SK-N-SH (cell line): ENCODE measurements around the gene NIT2. TPM values are rescaled to one million over a fixed set of nuclear protein-coding genes. Genes with fewer than 3 reads are reported as not detected.
A peak's percentile ranks its signal among the peaks of the same experiment; 100 is the strongest.

Experiments
- CTCF ChIA-PET: fragments of 300-600, 350-600 bp; formaldehyde crosslinking; extraction: SDS; loops from one replicate; lab custom pipeline; 2021; lab: Yijun Ruan, JAX
- POLR2A ChIA-PET: fragments of 350-600 bp; sonication (Branson Sonifier 250); formaldehyde crosslinking; extraction: SDS; loops from one replicate; lab custom pipeline; 2020; ENCODE audit warnings: antibody characterized with exemption, inconsistent platforms; lab: Yijun Ruan, JAX
- DNase-seq: peaks from one replicate; pipeline ENCODE4 v3.0.0; 2012
- H2AFZ ChIP-seq: fragments of 200-600 bp; sonication (generic); 2 replicates; pipeline ENCODE4 v1.8.1; 2016; ENCODE audit warnings: antibody characterized with exemption, mild to moderate bottlenecking, low read depth
- H3F3A ChIP-seq: fragments of 200-600 bp; sonication (generic); replicated peaks from 2 replicates; pipeline ENCODE3; 2016; ENCODE audit warnings: antibody characterized with exemption, mild to moderate bottlenecking; ENCODE audit not compliant: insufficient read depth
- H3K27ac ChIP-seq, 2 experiments: fragments of 200-500 bp in 1 of 2; fragments of 200-600 bp in 1 of 2; sonication (Bioruptor generic) in 1 of 2; sonication (generic), shearing (Covaris generic) in 1 of 2; 2 replicates each; pipeline versions ENCODE4 v1.5.1 to v1.6.1; 2014 to 2016; ENCODE audit warnings: low read depth in 2 of 2, inconsistent platforms in 1 of 2, low read length in 1 of 2, mild to moderate bottlenecking in 1 of 2, mixed read lengths in 1 of 2
- H3K27me3 ChIP-seq: fragments of 200-600 bp; sonication (generic), shearing (Covaris generic); 2 replicates; pipeline ENCODE4 v1.6.1; 2016; ENCODE audit warnings: mixed run types; ENCODE audit not compliant: insufficient read depth
- H3K36me3 ChIP-seq, 2 experiments: fragments of 200-500 bp in 1 of 2; fragments of 200-600 bp in 1 of 2; sonication (Bioruptor generic) in 1 of 2; sonication (generic) in 1 of 2; replicated peaks in 1 of 2; 2 replicates each; pipeline versions ENCODE3 to v1.5.1; 2014 to 2016; ENCODE audit warnings: low read length in 1 of 2, mild to moderate bottlenecking in 1 of 2; ENCODE audit not compliant: insufficient read depth in 2 of 2, control insufficient read depth in 1 of 2
- H3K4me1 ChIP-seq, 2 experiments: fragments of 200-500 bp in 1 of 2; fragments of 200-600 bp in 1 of 2; sonication (Bioruptor generic) in 1 of 2; sonication (generic), shearing (Covaris generic) in 1 of 2; 2 replicates each; pipeline versions ENCODE4 v1.5.1 to v1.6.1; 2014 to 2016; ENCODE audit warnings: low read depth in 1 of 2, low read length in 1 of 2, mixed run types in 1 of 2; ENCODE audit not compliant: insufficient read depth in 2 of 2, control insufficient read depth in 1 of 2
- H3K4me2 ChIP-seq: fragments of 200-600 bp; sonication (generic), shearing (Covaris generic); 2 replicates; pipeline ENCODE4 v1.6.1; 2017; ENCODE audit warnings: mixed run types
- H3K4me3 ChIP-seq, 2 experiments: fragments of 200-500 bp in 1 of 2; fragments of 200-600 bp in 1 of 2; sonication (Bioruptor generic) in 1 of 2; sonication (generic), shearing (Covaris generic) in 1 of 2; 2 replicates each; pipeline versions ENCODE4 v1.5.1 to v1.8.1; 2014 to 2016; ENCODE audit warnings: low read depth in 2 of 2, inconsistent platforms in 1 of 2, low read length in 1 of 2, mild to moderate bottlenecking in 1 of 2, mixed read lengths in 1 of 2, moderate library complexity in 1 of 2
- H3K79me2 ChIP-seq: fragments of 200-600 bp; sonication (generic); 2 replicates; pipeline ENCODE4 v1.8.1; 2017; ENCODE audit warnings: mild to moderate bottlenecking; ENCODE audit not compliant: insufficient read depth
- H3K9ac ChIP-seq: fragments of 200-600 bp; sonication (generic); 2 replicates; pipeline ENCODE4 v1.6.1; 2017; ENCODE audit warnings: mixed run types
- H3K9me2 ChIP-seq: fragments of 200-600 bp; sonication (generic); 2 replicates; pipeline ENCODE4 v1.6.1; 2017; ENCODE audit warnings: mixed run types
- H3K9me3 ChIP-seq: fragments of 200-600 bp; sonication (generic); 2 replicates; pipeline ENCODE4 v1.6.1; 2017; ENCODE audit warnings: mixed run types, mild to moderate bottlenecking, moderate library complexity
- H4K20me1 ChIP-seq: fragments of 200-600 bp; sonication (generic); 2 replicates; pipeline ENCODE4 v1.6.1; 2017; ENCODE audit warnings: mild to moderate bottlenecking, mixed run types; ENCODE audit not compliant: insufficient read depth
- CHD2 ChIP-seq: fragments of 150-350 bp; IDR thresholded peaks from 2 replicates; pipeline ENCODE4 v1.6.1; 2018; ENCODE audit warnings: low read length; ENCODE audit not compliant: partially characterized antibody
- ELF1 ChIP-seq: IDR thresholded peaks from 2 replicates; pipeline ENCODE4 v1.4.0; 2012
- FOSL2 ChIP-seq: IDR thresholded peaks from 2 replicates; pipeline ENCODE4 v1.4.0; 2012; ENCODE audit warnings: low read depth, mild to moderate bottlenecking, moderate library complexity, borderline replicate concordance
- MEF2A ChIP-seq: IDR thresholded peaks from 2 replicates; pipeline ENCODE4 v1.4.0; 2012; ENCODE audit warnings: low read depth, borderline replicate concordance
- MXI1 ChIP-seq: IDR thresholded peaks from 2 replicates; pipeline ENCODE4 v1.6.1; 2012; ENCODE audit warnings: mild to moderate bottlenecking, low read depth, low read length, improper control_type of control experiment
- POLR2AphosphoS5 ChIP-seq: IDR thresholded peaks from 2 replicates; pipeline ENCODE4 v1.6.1; 2012; ENCODE audit warnings: low read depth, low read length
- RAD21 ChIP-seq: IDR thresholded peaks from 2 replicates; pipeline ENCODE4 v1.6.1; 2012; ENCODE audit warnings: mild to moderate bottlenecking, low read length
- RCOR1 ChIP-seq: fragments of 150-350 bp; IDR thresholded peaks from 2 replicates; pipeline ENCODE4 v1.6.1; 2017; ENCODE audit warnings: antibody characterized with exemption, low read length
- SIN3A ChIP-seq: IDR thresholded peaks from 2 replicates; pipeline ENCODE4 v1.6.1; 2012; ENCODE audit warnings: low read depth, mild to moderate bottlenecking, low read length, moderate library complexity, borderline replicate concordance
- SMC3 ChIP-seq: IDR thresholded peaks from 2 replicates; pipeline ENCODE4 v1.6.1; 2012; ENCODE audit warnings: low read depth, low read length, improper control_type of control experiment
- TAF1 ChIP-seq: IDR thresholded peaks from 2 replicates; pipeline ENCODE4 v1.6.1; 2012; ENCODE audit warnings: low read depth, mild to moderate bottlenecking, low read length, moderate library complexity, borderline replicate concordance
- TCF12 ChIP-seq: IDR thresholded peaks from 2 replicates; pipeline ENCODE4 v1.4.0; 2012
- TEAD4 ChIP-seq: IDR thresholded peaks from 2 replicates; pipeline ENCODE4 v1.4.0; 2012; ENCODE audit warnings: mild to moderate bottlenecking, borderline replicate concordance; ENCODE audit not compliant: insufficient read depth
- YY1 ChIP-seq: IDR thresholded peaks from 2 replicates; pipeline ENCODE4 v1.4.0; 2012; ENCODE audit warnings: low read depth, mild to moderate bottlenecking
- WGBS: methylation state at CpG from one replicate; pipeline ENCODE4 v1.1.6; 2017; ENCODE audit warnings: low lambda C conversion rate; 5-methylcytosine and 5-hydroxymethylcytosine counted together
- polyA plus RNA-seq, 3 experiments: library from polyadenylated mRNA; depleted of rRNA; stranded (reverse); fragments of >200 nt; gene quantifications; 2 replicates each; pipeline ENCODE4 v1.2.3, GENCODE V29; 2012
- TF ChIP-seq, protein P1 (sequence below): fragments of 150-350 bp; IDR thresholded peaks from 2 replicates; pipeline ENCODE4 v1.6.1; 2017; ENCODE audit warnings: antibody characterized with exemption, low read length, low read depth, borderline replicate concordance
- TF ChIP-seq, protein P2 (sequence below): IDR thresholded peaks from 2 replicates; pipeline ENCODE4 v1.4.0; 2012; ENCODE audit warnings: low read depth, borderline replicate concordance
- TF ChIP-seq, protein P3 (sequence below): IDR thresholded peaks from 2 replicates; pipeline ENCODE4 v1.6.1; 2012; ENCODE audit warnings: mild to moderate bottlenecking, low read depth, low read length, moderate library complexity
- TF ChIP-seq, protein P4 (sequence below): IDR thresholded peaks from 2 replicates; pipeline ENCODE4 v1.4.0; 2012; ENCODE audit warnings: low read depth, borderline replicate concordance
- TF ChIP-seq, protein P5 (sequence below): fragments of 150-350 bp; IDR thresholded peaks from 2 replicates; pipeline ENCODE4 v1.6.1; 2016; ENCODE audit warnings: mild to moderate bottlenecking, low read depth, low read length
- TF ChIP-seq, protein P6 (sequence below): IDR thresholded peaks from 2 replicates; pipeline ENCODE4; 2012

The NIT2 gene, protein sequence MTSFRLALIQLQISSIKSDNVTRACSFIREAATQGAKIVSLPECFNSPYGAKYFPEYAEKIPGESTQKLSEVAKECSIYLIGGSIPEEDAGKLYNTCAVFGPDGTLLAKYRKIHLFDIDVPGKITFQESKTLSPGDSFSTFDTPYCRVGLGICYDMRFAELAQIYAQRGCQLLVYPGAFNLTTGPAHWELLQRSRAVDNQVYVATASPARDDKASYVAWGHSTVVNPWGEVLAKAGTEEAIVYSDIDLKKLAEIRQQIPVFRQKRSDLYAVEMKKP
- 28.6 and 41.4 TPM in 2 replicates for polyA plus RNA-seq (2012; rRNA removed)
- 25.2 and 37.1 TPM in 2 replicates for polyA plus RNA-seq (2012; cell fraction: cytosol; rRNA removed)
- 101 and 147 TPM in 2 replicates for polyA plus RNA-seq (2012; cell fraction: nucleus; rRNA removed)

DNA sequence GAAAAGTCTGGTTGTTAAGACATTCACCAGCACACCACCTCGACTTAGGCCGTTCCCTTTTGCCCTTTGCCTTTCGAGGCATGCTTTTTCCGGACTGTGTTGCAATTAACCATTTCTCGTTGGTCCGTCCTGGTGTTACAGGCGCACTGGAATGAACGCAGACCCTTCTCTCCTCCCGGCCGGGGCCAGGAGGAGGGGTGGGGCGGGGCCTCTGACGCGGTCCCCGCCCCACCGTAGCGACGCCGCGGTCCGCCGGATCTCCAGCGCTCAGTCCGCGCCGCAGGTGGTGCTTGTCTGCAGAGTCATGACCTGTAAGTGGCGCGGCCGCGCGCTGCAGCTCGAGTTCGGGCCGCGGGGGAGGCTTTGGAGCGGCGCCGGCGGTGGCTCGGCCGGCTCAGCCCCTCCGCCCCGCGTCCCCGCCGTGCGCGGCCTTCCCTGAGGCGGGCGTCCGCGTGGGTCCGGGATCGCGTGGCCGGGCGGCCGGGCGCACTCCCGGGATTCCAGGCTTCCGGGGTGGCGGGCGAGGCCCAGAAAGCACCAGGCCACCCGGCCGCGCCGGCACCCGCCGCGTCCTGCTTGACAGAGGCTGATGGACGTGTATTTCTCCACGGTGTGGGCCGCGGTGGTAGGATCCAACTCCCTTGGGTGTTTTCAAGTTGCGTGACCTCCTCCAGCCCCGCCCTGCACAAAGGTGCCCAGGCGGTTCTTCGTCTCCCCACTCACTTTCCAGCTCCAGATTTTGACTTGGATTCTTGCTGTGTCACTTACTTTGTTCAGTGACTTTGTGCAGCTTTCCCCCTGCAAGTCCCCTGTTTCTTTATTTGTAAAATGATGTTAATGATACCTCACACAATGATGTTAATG is at the start of gene NIT2:
TSS of gene NIT2 (plus strand) at position 270 of the 864 bp plus-strand sequence. CDS start at position 305, 35 bp downstream.
- DNase-seq, result peak; percentile 96
- Histone ChIP-seq H3K9me3 (no peaks in the 10 kb centered on the region), H3K36me3 (peaks cover 15% of the 10 kb centered on the region in 2 experiments), H3F3A (no peaks in the 10 kb centered on the region), H3K9me2 (no peaks in the 10 kb centered on the region), H3K9ac (peak within 1 kb of the TSS; percentile 68), H4K20me1 (no peaks in the 10 kb centered on the region), H3K4me3 (peak within 1 kb of the TSS; percentile 66 to 79), H3K27me3 (no peaks in the 10 kb centered on the region), H2AFZ (peak within 1 kb of the TSS; percentile 98), H3K27ac (peak within 1 kb of the TSS; percentile 23 to 62; a peak in 2 of 4 replicates), H3K4me1 (peaks cover 0 to 11% of the 10 kb centered on the region in 2 experiments; a peak in 1 of 4 replicates), H3K79me2 (peaks cover 20% of the 10 kb centered on the region; the same call in 1 of the 2 replicates), H3K4me2 (peak within 1 kb of the TSS; percentile 82)
- CTCF ChIA-PET, result interaction anchor here (0.7 to 3.5 kb wide), 6 partner anchors 12 to 501 kb away, joined by 3 to 18 read pairs (median 4); no protein-coding TSS in a partner anchor
- WGBS, result 1% methylated on average over 35 of the region's 77 CpGs
- POLR2A ChIA-PET, result interaction anchor here (0.6 to 2.0 kb wide), 3 partner anchors 12 to 74 kb away, joined by 3 to 5 read pairs (median 3); partner anchors contain the start of genes LNP1, TBC1D23 and TOMM70
- TF ChIP-seq, protein P1, sequence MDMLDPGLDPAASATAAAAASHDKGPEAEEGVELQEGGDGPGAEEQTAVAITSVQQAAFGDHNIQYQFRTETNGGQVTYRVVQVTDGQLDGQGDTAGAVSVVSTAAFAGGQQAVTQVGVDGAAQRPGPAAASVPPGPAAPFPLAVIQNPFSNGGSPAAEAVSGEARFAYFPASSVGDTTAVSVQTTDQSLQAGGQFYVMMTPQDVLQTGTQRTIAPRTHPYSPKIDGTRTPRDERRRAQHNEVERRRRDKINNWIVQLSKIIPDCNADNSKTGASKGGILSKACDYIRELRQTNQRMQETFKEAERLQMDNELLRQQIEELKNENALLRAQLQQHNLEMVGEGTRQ, result no peak
- TF ChIP-seq, protein P2, sequence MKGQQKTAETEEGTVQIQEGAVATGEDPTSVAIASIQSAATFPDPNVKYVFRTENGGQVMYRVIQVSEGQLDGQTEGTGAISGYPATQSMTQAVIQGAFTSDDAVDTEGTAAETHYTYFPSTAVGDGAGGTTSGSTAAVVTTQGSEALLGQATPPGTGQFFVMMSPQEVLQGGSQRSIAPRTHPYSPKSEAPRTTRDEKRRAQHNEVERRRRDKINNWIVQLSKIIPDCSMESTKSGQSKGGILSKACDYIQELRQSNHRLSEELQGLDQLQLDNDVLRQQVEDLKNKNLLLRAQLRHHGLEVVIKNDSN, result no peak
- peak; percentile 86 for TF ChIP-seq MXI1
- TF ChIP-seq, protein P3, sequence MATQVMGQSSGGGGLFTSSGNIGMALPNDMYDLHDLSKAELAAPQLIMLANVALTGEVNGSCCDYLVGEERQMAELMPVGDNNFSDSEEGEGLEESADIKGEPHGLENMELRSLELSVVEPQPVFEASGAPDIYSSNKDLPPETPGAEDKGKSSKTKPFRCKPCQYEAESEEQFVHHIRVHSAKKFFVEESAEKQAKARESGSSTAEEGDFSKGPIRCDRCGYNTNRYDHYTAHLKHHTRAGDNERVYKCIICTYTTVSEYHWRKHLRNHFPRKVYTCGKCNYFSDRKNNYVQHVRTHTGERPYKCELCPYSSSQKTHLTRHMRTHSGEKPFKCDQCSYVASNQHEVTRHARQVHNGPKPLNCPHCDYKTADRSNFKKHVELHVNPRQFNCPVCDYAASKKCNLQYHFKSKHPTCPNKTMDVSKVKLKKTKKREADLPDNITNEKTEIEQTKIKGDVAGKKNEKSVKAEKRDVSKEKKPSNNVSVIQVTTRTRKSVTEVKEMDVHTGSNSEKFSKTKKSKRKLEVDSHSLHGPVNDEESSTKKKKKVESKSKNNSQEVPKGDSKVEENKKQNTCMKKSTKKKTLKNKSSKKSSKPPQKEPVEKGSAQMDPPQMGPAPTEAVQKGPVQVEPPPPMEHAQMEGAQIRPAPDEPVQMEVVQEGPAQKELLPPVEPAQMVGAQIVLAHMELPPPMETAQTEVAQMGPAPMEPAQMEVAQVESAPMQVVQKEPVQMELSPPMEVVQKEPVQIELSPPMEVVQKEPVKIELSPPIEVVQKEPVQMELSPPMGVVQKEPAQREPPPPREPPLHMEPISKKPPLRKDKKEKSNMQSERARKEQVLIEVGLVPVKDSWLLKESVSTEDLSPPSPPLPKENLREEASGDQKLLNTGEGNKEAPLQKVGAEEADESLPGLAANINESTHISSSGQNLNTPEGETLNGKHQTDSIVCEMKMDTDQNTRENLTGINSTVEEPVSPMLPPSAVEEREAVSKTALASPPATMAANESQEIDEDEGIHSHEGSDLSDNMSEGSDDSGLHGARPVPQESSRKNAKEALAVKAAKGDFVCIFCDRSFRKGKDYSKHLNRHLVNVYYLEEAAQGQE, result 0 out of 2 replicates have a peak, but pooled peaks have one; percentile 8
- TF ChIP-seq, protein P4, sequence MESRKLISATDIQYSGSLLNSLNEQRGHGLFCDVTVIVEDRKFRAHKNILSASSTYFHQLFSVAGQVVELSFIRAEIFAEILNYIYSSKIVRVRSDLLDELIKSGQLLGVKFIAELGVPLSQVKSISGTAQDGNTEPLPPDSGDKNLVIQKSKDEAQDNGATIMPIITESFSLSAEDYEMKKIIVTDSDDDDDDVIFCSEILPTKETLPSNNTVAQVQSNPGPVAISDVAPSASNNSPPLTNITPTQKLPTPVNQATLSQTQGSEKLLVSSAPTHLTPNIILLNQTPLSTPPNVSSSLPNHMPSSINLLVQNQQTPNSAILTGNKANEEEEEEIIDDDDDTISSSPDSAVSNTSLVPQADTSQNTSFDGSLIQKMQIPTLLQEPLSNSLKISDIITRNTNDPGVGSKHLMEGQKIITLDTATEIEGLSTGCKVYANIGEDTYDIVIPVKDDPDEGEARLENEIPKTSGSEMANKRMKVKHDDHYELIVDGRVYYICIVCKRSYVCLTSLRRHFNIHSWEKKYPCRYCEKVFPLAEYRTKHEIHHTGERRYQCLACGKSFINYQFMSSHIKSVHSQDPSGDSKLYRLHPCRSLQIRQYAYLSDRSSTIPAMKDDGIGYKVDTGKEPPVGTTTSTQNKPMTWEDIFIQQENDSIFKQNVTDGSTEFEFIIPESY, result no peak
- TF ChIP-seq CHD2, result peak; percentile 11
- no peak for TF ChIP-seq RAD21
- TF ChIP-seq SMC3, result no peak
- no peak; the same call in none of the 2 replicates for TF ChIP-seq TAF1
- TF ChIP-seq POLR2AphosphoS5, result peak; percentile 70
- TF ChIP-seq TCF12, result no peak
- TF ChIP-seq RCOR1, result no peak
- TF ChIP-seq YY1, result no peak
- no peak for TF ChIP-seq TEAD4
- TF ChIP-seq, protein P5, sequence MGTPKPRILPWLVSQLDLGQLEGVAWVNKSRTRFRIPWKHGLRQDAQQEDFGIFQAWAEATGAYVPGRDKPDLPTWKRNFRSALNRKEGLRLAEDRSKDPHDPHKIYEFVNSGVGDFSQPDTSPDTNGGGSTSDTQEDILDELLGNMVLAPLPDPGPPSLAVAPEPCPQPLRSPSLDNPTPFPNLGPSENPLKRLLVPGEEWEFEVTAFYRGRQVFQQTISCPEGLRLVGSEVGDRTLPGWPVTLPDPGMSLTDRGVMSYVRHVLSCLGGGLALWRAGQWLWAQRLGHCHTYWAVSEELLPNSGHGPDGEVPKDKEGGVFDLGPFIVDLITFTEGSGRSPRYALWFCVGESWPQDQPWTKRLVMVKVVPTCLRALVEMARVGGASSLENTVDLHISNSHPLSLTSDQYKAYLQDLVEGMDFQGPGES, result no peak
- TF ChIP-seq SIN3A, result 0 out of 2 replicates have a peak, but pooled peaks have one; percentile 26
- TF ChIP-seq MEF2A, result no peak
- TF ChIP-seq, protein P6, sequence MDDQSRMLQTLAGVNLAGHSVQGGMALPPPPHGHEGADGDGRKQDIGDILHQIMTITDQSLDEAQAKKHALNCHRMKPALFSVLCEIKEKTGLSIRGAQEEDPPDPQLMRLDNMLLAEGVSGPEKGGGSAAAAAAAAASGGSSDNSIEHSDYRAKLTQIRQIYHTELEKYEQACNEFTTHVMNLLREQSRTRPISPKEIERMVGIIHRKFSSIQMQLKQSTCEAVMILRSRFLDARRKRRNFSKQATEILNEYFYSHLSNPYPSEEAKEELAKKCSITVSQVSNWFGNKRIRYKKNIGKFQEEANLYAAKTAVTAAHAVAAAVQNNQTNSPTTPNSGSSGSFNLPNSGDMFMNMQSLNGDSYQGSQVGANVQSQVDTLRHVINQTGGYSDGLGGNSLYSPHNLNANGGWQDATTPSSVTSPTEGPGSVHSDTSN, result no peak
- TF ChIP-seq FOSL2, result no peak
- no peak for TF ChIP-seq ELF1
